GM23338 (cell line): Measurements from ENCODE around the gene MATCAP1. TPM values are rescaled to one million over a fixed set of nuclear protein-coding genes. Genes with fewer than 3 reads are reported as not detected.

ENCODE experiments used
- ATAC-seq: fragments of 200-7000 bp; cut with Tn5 transposase; 3 replicates; pipeline ENCODE4 v1.9.1; 2020
- DNase-seq: peaks from one replicate; pipeline ENCODE4 v3.0.0-alpha.2; 2015; ENCODE audit warnings: low spot score
- H2AFZ ChIP-seq: fragments of 200-600 bp; sonication (generic); 2 replicates; pipeline ENCODE4 v1.8.0; 2016; ENCODE audit warnings: antibody characterized with exemption, mild to moderate bottlenecking, moderate library complexity
- H3F3A ChIP-seq: fragments of 200-600 bp; sonication (generic); replicated peaks from 2 replicates; pipeline ENCODE4 v1.8.0; 2017; ENCODE audit warnings: antibody characterized with exemption, mixed run types, low read depth
- H3K27ac ChIP-seq: fragments of 200-600 bp; sonication (generic); 2 replicates; pipeline ENCODE4 v1.6.1; 2016; ENCODE audit warnings: low read depth
- H3K27me3 ChIP-seq: fragments of 200-600 bp; sonication (generic); 2 replicates; pipeline ENCODE4 v1.8.0; 2016; ENCODE audit warnings: mild to moderate bottlenecking, mixed run types, moderate library complexity; ENCODE audit not compliant: insufficient read depth
- H3K36me3 ChIP-seq: fragments of 200-600 bp; sonication (generic); 2 replicates; pipeline ENCODE4 v1.8.0; 2016; ENCODE audit warnings: mild to moderate bottlenecking; ENCODE audit not compliant: insufficient read depth
- H3K4me1 ChIP-seq: fragments of 200-600 bp; sonication (generic); 2 replicates; pipeline ENCODE4 v1.8.0; 2016; ENCODE audit warnings: mild to moderate bottlenecking, moderate library complexity; ENCODE audit not compliant: insufficient read depth
- H3K4me2 ChIP-seq: fragments of 200-600 bp; sonication (generic); 2 replicates; pipeline ENCODE4 v1.7.1; 2017; ENCODE audit warnings: mixed run types
- H3K4me3 ChIP-seq: fragments of 200-600 bp; sonication (generic); 2 replicates; pipeline ENCODE4 v1.6.1; 2016; ENCODE audit warnings: mixed run types
- H3K79me2 ChIP-seq: fragments of 200-600 bp; sonication (generic); replicated peaks from 2 replicates; pipeline ENCODE4 v1.8.0; 2017; ENCODE audit warnings: mild to moderate bottlenecking; ENCODE audit not compliant: insufficient read depth
- H3K9me2 ChIP-seq: fragments of 200-600 bp; sonication (generic); 2 replicates; pipeline ENCODE4 v1.8.0; 2017; ENCODE audit not compliant: insufficient read depth
- H4K20me1 ChIP-seq: fragments of 200-600 bp; sonication (generic); replicated peaks from 2 replicates; pipeline ENCODE4 v1.8.0; 2017; ENCODE audit warnings: mild to moderate bottlenecking; ENCODE audit not compliant: insufficient read depth
- H3K27ac Mint-ChIP-seq: 2 replicates; pipeline ENCODE4 v1.8.0; 2020; ENCODE audit warnings: inconsistent platforms, mild to moderate bottlenecking, moderate library complexity, mixed read lengths
- H3K27me3 Mint-ChIP-seq: 3 replicates; pipeline ENCODE4 v1.8.0; 2022; ENCODE audit warnings: low read depth, mild to moderate bottlenecking, moderate library complexity, mixed read lengths, inconsistent platforms; ENCODE audit not compliant: insufficient read depth, poor library complexity
- H3K36me3 Mint-ChIP-seq: 3 replicates; pipeline ENCODE4 v1.8.0; 2021; ENCODE audit warnings: low read depth, mild to moderate bottlenecking, inconsistent platforms, moderate library complexity, mixed read lengths
- H3K4me1 Mint-ChIP-seq: 3 replicates; pipeline ENCODE4 v1.8.0; 2020; ENCODE audit warnings: mild to moderate bottlenecking, inconsistent platforms, mixed read lengths
- H3K4me3 Mint-ChIP-seq: 3 replicates; pipeline ENCODE4 v1.8.0; 2021; ENCODE audit warnings: moderate library complexity, mild to moderate bottlenecking, inconsistent platforms, mixed read lengths
- H3K9me3 Mint-ChIP-seq: 3 replicates; pipeline ENCODE4 v1.8.0; 2020; ENCODE audit warnings: moderate library complexity, mild to moderate bottlenecking, inconsistent platforms, mixed read lengths
- CREB1 ChIP-seq: fragments of 250-450 bp; sonication (Bioruptor Pico); IDR thresholded peaks from 2 replicates; pipeline ENCODE4 v1.5.0; 2020; ENCODE audit warnings: low read depth, mild to moderate bottlenecking, moderate library complexity
- CTCF ChIP-seq, 2 experiments: fragments of 200-600 bp in 1 of 2; sonication (generic) in 1 of 2; conservative IDR thresholded peaks; 2 replicates each; pipeline versions ENCODE4 v1.5.1 to v1.6.1; 2016 to 2017; ENCODE audit warnings: antibody characterized with exemption in 2 of 2, low read depth in 2 of 2, mild to moderate bottlenecking in 2 of 2, moderate library complexity in 1 of 2
- ETS1 ChIP-seq: IDR thresholded peaks from 2 replicates; pipeline ENCODE4 v1.6.1; 2016; ENCODE audit warnings: antibody characterized with exemption
- EZH2 ChIP-seq: fragments of 200-600 bp; sonication (generic); IDR thresholded peaks from one replicate; pipeline ENCODE4 v1.8.0; 2017; ENCODE audit warnings: antibody characterized with exemption, mild to moderate bottlenecking, low read depth; ENCODE audit not compliant: unreplicated experiment
- EZH2phosphoT487 ChIP-seq: fragments of 200-600 bp; sonication (generic); IDR thresholded peaks from one replicate; pipeline ENCODE4 v1.8.1; 2018; ENCODE audit warnings: antibody characterized with exemption; ENCODE audit not compliant: unreplicated experiment
- JUNB ChIP-seq: IDR thresholded peaks from one replicate; pipeline ENCODE4 v1.6.1; 2016; ENCODE audit warnings: antibody characterized with exemption; ENCODE audit not compliant: unreplicated experiment
- NANOG ChIP-seq: IDR thresholded peaks from 2 replicates; pipeline ENCODE4 v1.6.1; 2016; ENCODE audit warnings: antibody characterized with exemption, borderline replicate concordance
- POLR2AphosphoS5 ChIP-seq: IDR thresholded peaks from 2 replicates; pipeline ENCODE4 v1.6.1; 2016; ENCODE audit warnings: antibody characterized with exemption, low read depth
- REST ChIP-seq: IDR thresholded peaks from one replicate; pipeline ENCODE4 v1.6.1; 2018; ENCODE audit warnings: antibody characterized with exemption; ENCODE audit not compliant: unreplicated experiment
- STAT1 ChIP-seq: IDR thresholded peaks from one replicate; pipeline ENCODE4 v1.6.1; 2016; ENCODE audit warnings: antibody characterized with exemption; ENCODE audit not compliant: unreplicated experiment
- ZNF114 ChIP-seq: fragments of 250-450 bp; sonication (Bioruptor Pico); IDR thresholded peaks from 2 replicates; pipeline ENCODE4 v1.5.0; 2020; ENCODE audit warnings: mild to moderate bottlenecking, moderate library complexity
- ZNF331 ChIP-seq: fragments of 250-450 bp; sonication (Bioruptor Pico); IDR thresholded peaks from 2 replicates; pipeline ENCODE4 v1.5.0; 2020; ENCODE audit warnings: low read depth, mild to moderate bottlenecking, moderate library complexity
- polyA plus RNA-seq: library from polyadenylated mRNA; unstranded; fragments of >200 nt; fragmentation: Nextera tagmentation; extraction: Ambion mirVana; gene quantifications from 2 replicates; pipeline ENCODE4 v1.2.1, GENCODE V29; 2016
- total RNA-seq: library from RNA; depleted of rRNA; stranded (reverse); fragments of >200 nt; shearing (Covaris generic); gene quantifications from 2 replicates; pipeline ENCODE4 v1.2.3, GENCODE V29; 2014

The MATCAP1 gene
- total and polyA plus RNA-seq, 2 experiments from 2014 or later, result 9.5 to 22.7 TPM

GRCh38 chr16:67142342-67142741 is 41.4 kb downstream of the MATCAP1 start:
- Histone ChIP-seq H3K9me2 (no peaks in the 10 kb centered on the region), H3K27me3 (no peaks in the 10 kb centered on the region), H3K79me2 (no peaks in the 10 kb centered on the region), H3K4me3 (no peak overlapping the region), H3K27ac (no peak overlapping the region), H3K4me2 (no peak overlapping the region), H3K4me1 (no peaks in the 10 kb centered on the region), H3F3A (no peaks in the 10 kb centered on the region), H4K20me1 (peaks cover 5% of the 10 kb centered on the region; the same call in 1 of the 2 replicates), H3K36me3 (peaks cover 8% of the 10 kb centered on the region; the same call in 1 of the 2 replicates), H2AFZ (no peak overlapping the region)
- peaks cover 55% of the 10 kb centered on the region for H3K36me3 Mint-ChIP-seq
- no peak overlapping the region for H3K4me3 Mint-ChIP-seq
- peaks cover 4% of the 10 kb centered on the region for H3K27me3 Mint-ChIP-seq
- no peaks in the 10 kb centered on the region for H3K4me1 Mint-ChIP-seq
- TF ChIP-seq STAT1 (no peak), EZH2phosphoT487 (no peak), POLR2AphosphoS5 (no peak), EZH2 (no peak), ZNF114 (CRISPR knock-in tag) (no peak), ETS1 (no peak), JUNB (no peak), ZNF331 (CRISPR knock-in tag) (no peak), NANOG (no peak)
- no peak overlapping the region for H3K27ac Mint-ChIP-seq
- H3K9me3 Mint-ChIP-seq, result no peaks in the 10 kb centered on the region
- no peak for ATAC-seq
- no peak for DNase-seq

- H3K36me3 ChIP-seq, result peaks cover 8% of the 10 kb centered on the region; the same call in 1 of the 2 replicates
- no peak for ATAC-seq
- H3K4me3 Mint-ChIP-seq, result no peak overlapping the region
- TF ChIP-seq EZH2phosphoT487, result no peak
- no peak for TF ChIP-seq CREB1 (CRISPR knock-in tag)
- TF ChIP-seq REST, result no peak
- no peak for TF ChIP-seq ZNF114 (CRISPR knock-in tag)
- no peak for TF ChIP-seq CTCF (conservative IDR thresholded peaks at IDR 0.05; ENCODE audit: low read depth in 2 of 2)
- no peak for TF ChIP-seq ZNF331 (CRISPR knock-in tag)
- TF ChIP-seq POLR2AphosphoS5, result no peak
- TF ChIP-seq EZH2, result no peak
- no peak for TF ChIP-seq JUNB
- no peak for TF ChIP-seq STAT1
- TF ChIP-seq NANOG, result no peak
These were observed 42.4 kb downstream of the MATCAP1 start for GRCh38 chr16:67141391-67141790.

More at GRCh38 chr16:67141391-67141790, 42.4 kb downstream of the MATCAP1 start:
- Histone ChIP-seq H4K20me1 (peaks cover 5% of the 10 kb centered on the region; the same call in 1 of the 2 replicates), H2AFZ (no peak overlapping the region), H3K9me2 (no peaks in the 10 kb centered on the region), H3K4me1 (no peaks in the 10 kb centered on the region), H3K4me3 (no peak overlapping the region), H3K4me2 (no peak overlapping the region), H3K27ac (no peak overlapping the region), H3F3A (no peaks in the 10 kb centered on the region), H3K79me2 (no peaks in the 10 kb centered on the region), H3K27me3 (no peaks in the 10 kb centered on the region)
- H3K9me3 Mint-ChIP-seq, result no peaks in the 10 kb centered on the region
- H3K27ac Mint-ChIP-seq, result no peak overlapping the region
- H3K27me3 Mint-ChIP-seq, result peaks cover 1% of the 10 kb centered on the region
- peaks cover 55% of the 10 kb centered on the region for H3K36me3 Mint-ChIP-seq
- no peaks in the 10 kb centered on the region for H3K4me1 Mint-ChIP-seq
- no peak for DNase-seq
